GM18517 (cell line): ENCODE results near the gene CASQ1.

Experiments
- ATAC-seq: cut with Tn5 transposase; IDR thresholded peaks from one replicate; pipeline ENCODE4 v1.9.1; 2021; ENCODE audit warnings: mild to moderate bottlenecking, moderate library complexity; ENCODE audit not compliant: unreplicated experiment

The CASQ1 gene

GRCh38 chr1:160204526-160205241 is 14.3 kb downstream of the CASQ1 start:
- ATAC-seq = peak; percentile 79

- peak; percentile 31 for ATAC-seq
Measured at GRCh38 chr1:160205242-160206035, 15.1 kb downstream of the CASQ1 start, which contains the start of gene PEA15. PEA15 (plus strand) TSS chr1:160205384; CDS start chr1:160211545, 6,161 bp downstream.

GRCh38 chr1:160206036-160206389 is 15.6 kb downstream of the CASQ1 start:
- no peak for ATAC-seq

- no peak for ATAC-seq
Measured at GRCh38 chr1:160206421-160207117, 16.2 kb downstream of the CASQ1 start.

- ATAC-seq = no peak
Measured at GRCh38 chr1:160207118-160207650, 16.8 kb downstream of the CASQ1 start.

GRCh38 chr1:160207771-160208556 is 17.6 kb downstream of the CASQ1 start:
- no peak for ATAC-seq

- ATAC-seq = no peak
Measured at GRCh38 chr1:160208557-160209320, 18.4 kb downstream of the CASQ1 start.

GRCh38 chr1:160209321-160210046 is 19.1 kb downstream of the CASQ1 start:
- no peak for ATAC-seq

GRCh38 chr1:160210561-160210960 is 20.2 kb downstream of the CASQ1 start:
- no peak for ATAC-seq

- no peak for ATAC-seq
Measured at GRCh38 chr1:160211046-160211790, 20.8 kb downstream of the CASQ1 start.

- ATAC-seq = no peak
Measured at GRCh38 chr1:160214481-160215140, 24.2 kb downstream of the CASQ1 start.

- no peak for ATAC-seq
Measured at GRCh38 chr1:160216301-160216700, 25.9 kb downstream of the CASQ1 start.

GRCh38 chr1:160217481-160218051 is 27.2 kb downstream of the CASQ1 start:
- ATAC-seq = no peak

- no peak for ATAC-seq
Measured at GRCh38 chr1:160219062-160219929, 28.9 kb downstream of the CASQ1 start.

- no peak for ATAC-seq
Measured at GRCh38 chr1:160220301-160220700, 29.9 kb downstream of the CASQ1 start.

GRCh38 chr1:160221089-160221488 is 30.7 kb downstream of the CASQ1 start:
- no peak for ATAC-seq

- ATAC-seq = no peak
Measured at GRCh38 chr1:160222546-160222945, 32.2 kb downstream of the CASQ1 start.
